ENCODE measurements around the gene KPNB1.
A peak's percentile ranks its signal among the peaks of the same experiment; 100 is the strongest.

Gene KPNB1

DNA sequence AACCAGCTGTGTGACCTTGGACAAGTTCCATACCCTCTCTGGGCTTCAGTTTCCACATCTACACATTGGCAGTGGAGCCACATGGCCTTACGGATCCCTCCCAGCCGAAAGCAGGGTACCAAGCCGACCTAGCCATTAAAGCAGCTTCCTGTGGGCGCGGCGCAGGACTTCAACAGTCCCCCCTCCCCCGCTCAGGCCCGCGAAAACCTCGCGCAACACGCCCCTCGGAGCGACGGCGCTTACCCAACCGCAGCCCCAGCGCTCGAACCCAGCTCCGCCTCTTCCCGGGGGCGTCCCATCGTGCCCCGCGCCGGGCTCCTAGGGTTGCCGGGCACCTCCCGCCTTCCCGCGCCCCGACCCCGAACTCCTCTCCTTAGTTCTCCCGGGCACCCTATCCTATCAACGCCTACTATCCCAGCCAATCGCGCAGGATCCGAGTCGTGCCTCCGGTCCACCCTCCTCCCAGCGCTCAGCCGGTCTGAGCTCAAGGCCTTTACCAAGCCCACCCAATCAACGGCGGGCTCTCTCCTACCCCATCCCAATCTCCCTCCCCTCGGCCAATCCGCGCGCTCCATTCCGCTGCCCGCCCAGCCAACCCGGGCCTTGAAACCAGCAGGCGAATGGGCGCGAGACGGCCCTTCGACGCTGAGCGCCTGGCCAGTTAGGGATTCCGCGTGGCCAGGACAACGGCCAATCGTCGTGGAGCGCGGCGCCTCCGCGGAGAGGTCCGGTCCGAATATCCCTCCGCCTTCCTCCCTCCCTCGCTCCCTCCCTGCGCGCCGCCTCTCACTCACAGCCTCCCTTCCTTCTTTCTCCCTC is at the start of gene KPNB1:
Gene KPNB1, plus strand, starts transcription at position 767 of the 819 bp plus-strand sequence. CDS start 326 bp downstream, outside the sequence.
- TF ChIP-seq, protein P1, sequence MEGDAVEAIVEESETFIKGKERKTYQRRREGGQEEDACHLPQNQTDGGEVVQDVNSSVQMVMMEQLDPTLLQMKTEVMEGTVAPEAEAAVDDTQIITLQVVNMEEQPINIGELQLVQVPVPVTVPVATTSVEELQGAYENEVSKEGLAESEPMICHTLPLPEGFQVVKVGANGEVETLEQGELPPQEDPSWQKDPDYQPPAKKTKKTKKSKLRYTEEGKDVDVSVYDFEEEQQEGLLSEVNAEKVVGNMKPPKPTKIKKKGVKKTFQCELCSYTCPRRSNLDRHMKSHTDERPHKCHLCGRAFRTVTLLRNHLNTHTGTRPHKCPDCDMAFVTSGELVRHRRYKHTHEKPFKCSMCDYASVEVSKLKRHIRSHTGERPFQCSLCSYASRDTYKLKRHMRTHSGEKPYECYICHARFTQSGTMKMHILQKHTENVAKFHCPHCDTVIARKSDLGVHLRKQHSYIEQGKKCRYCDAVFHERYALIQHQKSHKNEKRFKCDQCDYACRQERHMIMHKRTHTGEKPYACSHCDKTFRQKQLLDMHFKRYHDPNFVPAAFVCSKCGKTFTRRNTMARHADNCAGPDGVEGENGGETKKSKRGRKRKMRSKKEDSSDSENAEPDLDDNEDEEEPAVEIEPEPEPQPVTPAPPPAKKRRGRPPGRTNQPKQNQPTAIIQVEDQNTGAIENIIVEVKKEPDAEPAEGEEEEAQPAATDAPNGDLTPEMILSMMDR (conservative IDR thresholded peaks at IDR 0.05), result no peak
- H3K27ac ChIP-seq, result peak within 1 kb of the TSS; percentile 94

DNA sequence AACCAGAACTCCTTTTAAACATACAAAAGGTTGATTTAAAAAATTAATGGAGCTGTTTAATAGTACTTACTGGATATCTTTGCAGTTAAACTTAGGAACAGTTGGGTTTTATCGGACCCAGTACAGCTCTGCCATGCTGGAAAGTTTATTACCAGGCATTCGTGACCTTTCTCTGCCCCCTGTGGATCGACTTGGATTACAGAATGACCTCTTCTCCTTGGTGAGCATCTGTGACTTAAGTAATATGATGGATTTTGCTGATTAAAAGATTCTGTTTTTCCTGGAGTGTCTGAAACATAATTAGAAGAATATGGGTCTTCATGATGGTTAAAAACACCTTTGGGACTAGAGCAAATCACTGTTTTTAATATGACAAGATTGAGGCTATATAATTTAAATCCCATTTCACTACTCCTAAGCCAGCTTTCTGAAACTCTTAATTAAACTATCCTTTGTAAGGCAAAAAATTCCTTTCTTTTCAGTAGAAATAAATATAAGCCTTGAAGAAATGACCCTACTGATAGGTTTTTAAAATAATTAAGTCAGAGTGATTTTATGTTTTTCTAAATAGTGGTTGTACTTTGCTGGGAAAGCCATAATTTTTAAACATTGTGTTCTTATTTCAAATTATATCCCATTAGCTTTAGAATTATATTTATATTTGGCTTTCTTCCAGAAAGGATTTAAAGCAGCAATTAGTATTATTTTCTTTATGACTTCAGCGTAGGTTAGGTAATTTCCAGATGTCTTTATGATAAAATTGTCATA is 45.7 kb upstream of the KPNB1 start:
- H3K27ac ChIP-seq, result no peak overlapping the region
- TF ChIP-seq, protein P1 (conservative IDR thresholded peaks at IDR 0.05), result no peak

DNA sequence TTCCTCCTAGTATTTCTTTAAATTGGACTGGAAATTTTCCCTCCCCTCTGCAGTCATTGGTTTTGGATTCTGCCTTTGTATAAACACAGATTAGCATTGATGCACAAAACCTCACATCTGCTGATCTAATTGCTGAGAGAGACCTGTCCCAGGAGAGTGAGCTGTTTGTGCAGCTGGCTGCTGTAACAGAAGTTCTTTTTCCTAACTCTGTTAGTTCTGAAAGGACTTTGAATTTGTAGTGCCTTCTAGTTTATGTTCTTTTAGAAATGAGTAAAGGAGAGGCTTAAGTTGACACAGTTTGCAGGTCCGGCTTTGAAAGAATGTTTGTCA is 45.2 kb upstream of the KPNB1 start:
- TF ChIP-seq, protein P1 (conservative IDR thresholded peaks at IDR 0.05), result no peak
- no peak overlapping the region for H3K27ac ChIP-seq

DNA sequence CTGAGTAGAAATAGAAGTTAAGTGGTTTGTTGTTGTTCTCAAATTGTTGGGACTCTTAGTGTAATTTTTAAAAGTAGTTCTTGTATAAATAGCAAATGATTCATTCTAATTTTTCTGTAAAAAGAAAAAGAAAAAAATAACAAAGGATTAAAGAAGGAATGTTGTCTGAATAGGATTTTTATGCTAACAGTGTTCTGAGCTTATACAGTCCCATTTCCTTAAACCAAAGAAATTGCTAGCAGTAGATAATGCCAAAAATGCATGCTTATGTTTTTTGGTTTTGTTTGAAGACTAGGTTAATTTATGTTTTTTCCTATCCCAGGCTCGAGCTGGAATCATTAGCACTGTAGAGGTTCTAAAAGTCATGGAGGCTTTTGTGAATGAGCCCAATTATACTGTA is 44.7 kb upstream of the KPNB1 start:
- H3K27ac ChIP-seq, result no peak overlapping the region
- TF ChIP-seq, protein P1 (conservative IDR thresholded peaks at IDR 0.05), result no peak

DNA sequence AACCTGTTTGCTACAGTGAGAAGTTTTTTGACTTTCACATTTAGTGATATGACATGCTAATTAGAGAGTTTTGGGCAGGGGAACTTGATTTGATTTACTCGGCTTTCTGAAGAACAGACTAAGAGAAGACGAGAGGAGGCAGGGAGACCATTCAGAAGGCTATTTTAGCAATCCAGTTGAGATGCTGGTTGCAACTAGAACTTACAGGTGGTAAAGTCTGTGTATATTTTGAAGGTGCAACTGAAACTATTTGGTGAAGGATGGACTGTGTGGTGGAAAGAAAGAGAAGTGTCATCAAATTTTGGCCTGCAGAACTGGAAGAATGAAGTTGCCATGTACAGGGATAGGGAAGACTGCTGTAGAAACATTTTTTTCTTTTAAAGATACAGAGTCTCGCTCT is 42.2 kb upstream of the KPNB1 start:
- TF ChIP-seq, protein P1 (conservative IDR thresholded peaks at IDR 0.05), result no peak
- H3K27ac ChIP-seq, result no peak overlapping the region; the same call in 1 of the 2 replicates

DNA sequence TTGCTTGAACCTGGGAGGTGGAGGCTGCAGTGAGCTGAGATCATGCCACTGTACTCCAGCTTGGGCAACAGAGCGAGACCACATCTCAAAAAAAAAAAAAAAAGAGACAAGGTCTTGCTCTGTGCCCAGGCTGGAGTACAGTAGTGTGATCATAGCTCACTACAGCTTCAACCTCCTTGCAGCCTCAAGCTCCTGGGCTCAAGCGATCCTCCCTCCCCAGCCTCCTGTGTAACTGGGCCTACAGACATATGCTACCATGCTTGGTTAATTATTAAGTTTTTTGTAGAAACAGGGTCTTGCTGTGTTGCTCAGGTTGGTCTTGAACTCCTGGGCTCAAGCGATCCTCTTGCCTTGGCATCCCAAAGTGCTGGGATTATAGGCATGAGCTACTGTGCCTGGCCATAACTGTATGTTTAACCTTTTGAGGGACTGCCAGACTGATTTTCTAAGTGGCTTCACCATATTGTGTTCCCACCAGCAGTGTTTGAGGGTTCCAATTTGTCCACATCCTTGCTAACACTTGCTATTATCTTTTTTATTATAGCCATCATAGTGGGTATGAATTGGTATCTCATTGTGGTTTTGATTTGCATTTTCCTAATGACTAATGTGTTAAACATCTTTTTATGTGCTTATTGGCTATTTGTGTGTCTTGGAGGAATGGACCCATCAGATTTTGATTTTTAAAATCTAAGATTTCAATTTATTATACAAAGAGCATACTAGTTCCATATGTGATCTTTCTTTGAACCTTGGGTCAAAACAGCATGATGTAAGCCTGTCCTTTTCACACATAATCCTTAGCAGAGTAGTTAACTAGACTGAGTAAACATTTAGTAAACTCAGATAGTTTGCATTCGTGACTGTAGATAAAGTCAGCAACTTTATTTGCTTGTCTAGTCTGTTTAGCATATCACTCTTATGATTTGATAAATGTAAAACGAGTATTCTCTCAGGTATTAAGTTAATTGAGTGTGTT is 38.1 kb upstream of the KPNB1 start:
- TF ChIP-seq, protein P1 (conservative IDR thresholded peaks at IDR 0.05), result no peak

More for the DNA sequence above, 38.1 kb upstream of the KPNB1 start:
- H3K27ac ChIP-seq, result peak overlapping the region; percentile 87

Data from VCaP (cell line).